Neural cell (in vitro differentiated cells): ENCODE data around the gene THAP4. TPM values are rescaled to one million over a fixed set of nuclear protein-coding genes. Genes with fewer than 3 reads are reported as not detected.

Experiments
- H2AFZ ChIP-seq: fragments of 200-600, 300-800 bp; sonication (generic), shearing (Covaris generic); 2 replicates; pipeline ENCODE4 v1.6.0; 2014; ENCODE audit warnings: low read depth, mild to moderate bottlenecking, antibody characterized with exemption, low read length, moderate library complexity
- H3F3A ChIP-seq: fragments of 200-600 bp; shearing (Covaris generic); 2 replicates; pipeline ENCODE4 v1.6.1; 2016; ENCODE audit warnings: mild to moderate bottlenecking, moderate library complexity, mixed read lengths, antibody characterized with exemption, low read length; ENCODE audit not compliant: insufficient read depth, poor library complexity, severe bottlenecking
- H3K27ac ChIP-seq: fragments of 200-600, 300-800 bp; sonication (generic), shearing (Covaris generic); 2 replicates; pipeline ENCODE4 v1.5.1; 2014; ENCODE audit warnings: mild to moderate bottlenecking, low read length, moderate library complexity
- H3K27me3 ChIP-seq: fragments of 300-800, 200-600 bp; sonication (generic), shearing (Covaris generic); 2 replicates; pipeline ENCODE4 v1.6.0; 2014; ENCODE audit warnings: mild to moderate bottlenecking, low read depth, low read length, moderate library complexity; ENCODE audit not compliant: insufficient read depth
- H3K36me3 ChIP-seq: fragments of 300-800, 200-600 bp; sonication (generic), shearing (Covaris generic); 2 replicates; pipeline ENCODE4 v1.5.1; 2014; ENCODE audit warnings: mild to moderate bottlenecking, antibody characterized with exemption, low read length, moderate library complexity; ENCODE audit not compliant: insufficient read depth
- H3K4me2 ChIP-seq: fragments of 300-800, 200-600 bp; sonication (generic), shearing (Covaris generic); 2 replicates; pipeline ENCODE4 v1.6.0; 2014; ENCODE audit warnings: mild to moderate bottlenecking, low read length
- H3K4me3 ChIP-seq: fragments of 300-800, 200-600 bp; sonication (generic), shearing (Covaris generic); 2 replicates; pipeline ENCODE4 v1.5.1; 2014; ENCODE audit warnings: mild to moderate bottlenecking, low read length, moderate library complexity
- H3K79me2 ChIP-seq: fragments of 200-600 bp; shearing (Covaris generic); replicated peaks from 2 replicates; pipeline ENCODE4 v1.6.0; 2014; ENCODE audit warnings: mild to moderate bottlenecking, low read length, moderate library complexity; ENCODE audit not compliant: insufficient read depth
- H3K9ac ChIP-seq: fragments of 300-800, 200-600 bp; sonication (generic), shearing (Covaris generic); 2 replicates; pipeline ENCODE4 v1.6.1; 2016; ENCODE audit warnings: mild to moderate bottlenecking, low read length, mixed read lengths
- H3K9me2 ChIP-seq: fragments of 200-600 bp; shearing (Covaris generic); 2 replicates; pipeline ENCODE4 v1.6.1; 2016; ENCODE audit warnings: mild to moderate bottlenecking, low read length, mixed read lengths; ENCODE audit not compliant: insufficient read depth
- H3K9me3 ChIP-seq: fragments of 200-600, 300-800 bp; sonication (generic), shearing (Covaris generic); 2 replicates; pipeline ENCODE4 v1.6.1; 2016; ENCODE audit warnings: mild to moderate bottlenecking, mixed run types, low read length, moderate library complexity, mixed read lengths
- H4K20me1 ChIP-seq: fragments of 200-600 bp; shearing (Covaris generic); 2 replicates; pipeline ENCODE4 v1.6.1; 2016; ENCODE audit warnings: mild to moderate bottlenecking, mixed run types; ENCODE audit not compliant: insufficient read depth
- CTCF ChIP-seq: fragments of 450-650 bp; IDR thresholded peaks from 2 replicates; pipeline ENCODE4 v1.5.1; 2014; ENCODE audit warnings: antibody characterized with exemption, mild to moderate bottlenecking, moderate library complexity; ENCODE audit not compliant: poor library complexity, severe bottlenecking
- EP300 ChIP-seq: fragments of 450-650 bp; conservative IDR thresholded peaks from 2 replicates; pipeline ENCODE4 v1.6.1; 2014; ENCODE audit warnings: antibody characterized with exemption, mild to moderate bottlenecking, moderate library complexity; ENCODE audit not compliant: poor library complexity, severe bottlenecking
- EZH2 ChIP-seq: fragments of 200-600, 300-800 bp; shearing (Covaris generic), sonication (generic); IDR thresholded peaks from 2 replicates; pipeline ENCODE4 v1.6.1; 2014; ENCODE audit warnings: antibody characterized with exemption, low read length, borderline replicate concordance, mild to moderate bottlenecking; ENCODE audit not compliant: insufficient read depth, poor library complexity, severe bottlenecking
- MXI1 ChIP-seq: fragments of 450-650 bp; conservative IDR thresholded peaks from 2 replicates; pipeline ENCODE4 v1.6.1; 2014; ENCODE audit warnings: antibody characterized with exemption, mild to moderate bottlenecking; ENCODE audit not compliant: poor library complexity, severe bottlenecking
- POLR2AphosphoS5 ChIP-seq: IDR thresholded peaks from 2 replicates; pipeline ENCODE4 v1.6.1; 2012
- RAD21 ChIP-seq: fragments of 450-650 bp; conservative IDR thresholded peaks from 2 replicates; pipeline ENCODE4 v1.6.1; 2014; ENCODE audit warnings: antibody characterized with exemption, mild to moderate bottlenecking, moderate library complexity
- REST ChIP-seq: IDR thresholded peaks from 2 replicates; pipeline ENCODE4 v1.6.1; 2012; ENCODE audit warnings: borderline replicate concordance
- SMC3 ChIP-seq: fragments of 450-650 bp; conservative IDR thresholded peaks from 2 replicates; pipeline ENCODE4 v1.6.1; 2014; ENCODE audit warnings: antibody characterized with exemption, mild to moderate bottlenecking, moderate library complexity; ENCODE audit not compliant: poor library complexity
- TAF1 ChIP-seq: IDR thresholded peaks from 2 replicates; pipeline ENCODE4 v1.6.1; 2012; ENCODE audit warnings: low read depth
- polyA plus RNA-seq: library from polyadenylated mRNA; depleted of rRNA; stranded (reverse); fragments of >200 nt; gene quantifications from 2 replicates; pipeline ENCODE4 v1.2.3, GENCODE V29; 2014

Gene THAP4
- polyA plus RNA-seq, 1 donor from 2014 or later = 30.8 TPM

GRCh38 chr2:241673189-241673663, 36.3 kb upstream of the THAP4 start:
- no peak overlapping the region for H3K4me2 ChIP-seq
- no peak for TF ChIP-seq TAF1
- no peak for TF ChIP-seq MXI1
- TF ChIP-seq EZH2 = no peak
- TF ChIP-seq RAD21 = no peak
- TF ChIP-seq REST = no peak
- no peak for TF ChIP-seq SMC3
- TF ChIP-seq CTCF = no peak
- TF ChIP-seq POLR2AphosphoS5 = no peak
- no peak for TF ChIP-seq EP300
- H4K20me1 ChIP-seq = no peaks in the 10 kb centered on the region
- H3K4me3 ChIP-seq = no peak overlapping the region
- H3K9me2 ChIP-seq = no peaks in the 10 kb centered on the region
- H3K27me3 ChIP-seq = no peaks in the 10 kb centered on the region
- no peaks in the 10 kb centered on the region for H3F3A ChIP-seq
- H3K9me3 ChIP-seq = no peaks in the 10 kb centered on the region
- H3K79me2 ChIP-seq = no peaks in the 10 kb centered on the region
- no peak overlapping the region for H3K9ac ChIP-seq
- H3K27ac ChIP-seq = no peak overlapping the region
- H2AFZ ChIP-seq = no peak overlapping the region
- no peaks in the 10 kb centered on the region for H3K36me3 ChIP-seq

GRCh38 chr2:241672243-241673188, 35.6 kb upstream of the THAP4 start:
- H3F3A ChIP-seq = no peaks in the 10 kb centered on the region
- TF ChIP-seq POLR2AphosphoS5 (no peak), MXI1 (no peak), SMC3 (no peak), RAD21 (no peak), TAF1 (no peak), CTCF (no peak), EP300 (no peak), REST (no peak), EZH2 (no peak)
- no peak overlapping the region for H3K4me3 ChIP-seq
- H3K36me3 ChIP-seq = peaks cover 6% of the 10 kb centered on the region
- H3K27me3 ChIP-seq = no peaks in the 10 kb centered on the region
- H2AFZ ChIP-seq = no peak overlapping the region
- no peaks in the 10 kb centered on the region for H4K20me1 ChIP-seq
- H3K9me3 ChIP-seq = no peaks in the 10 kb centered on the region
- H3K9ac ChIP-seq = no peak overlapping the region
- H3K27ac ChIP-seq = no peak overlapping the region
- H3K4me2 ChIP-seq = no peak overlapping the region
- H3K9me2 ChIP-seq = no peaks in the 10 kb centered on the region
- no peaks in the 10 kb centered on the region for H3K79me2 ChIP-seq
